M059J (cell line): Measurements from ENCODE around the gene WWOX. TPM values are rescaled to one million over a fixed set of nuclear protein-coding genes. Genes with fewer than 3 reads are reported as not detected.

Experiments used
- DNase-seq: peaks from one replicate; pipeline ENCODE4 v3.0.0-alpha.2; 2012; ENCODE audit warnings: low read depth
- total RNA-seq: library from RNA; depleted of rRNA; stranded (reverse); fragments of >200 nt; shearing (Covaris generic); gene quantifications from 2 replicates; pipeline ENCODE4 v1.2.3, GENCODE V29; 2014

The WWOX gene
- total RNA-seq, 1 experiment from 2014 or later = 13.7 TPM

- no peak for DNase-seq
Observed at GRCh38 chr16:78271981-78272380, 172.5 kb downstream of the WWOX start.

GRCh38 chr16:78274771-78275170, 175.3 kb downstream of the WWOX start:
- no peak for DNase-seq

DNA sequence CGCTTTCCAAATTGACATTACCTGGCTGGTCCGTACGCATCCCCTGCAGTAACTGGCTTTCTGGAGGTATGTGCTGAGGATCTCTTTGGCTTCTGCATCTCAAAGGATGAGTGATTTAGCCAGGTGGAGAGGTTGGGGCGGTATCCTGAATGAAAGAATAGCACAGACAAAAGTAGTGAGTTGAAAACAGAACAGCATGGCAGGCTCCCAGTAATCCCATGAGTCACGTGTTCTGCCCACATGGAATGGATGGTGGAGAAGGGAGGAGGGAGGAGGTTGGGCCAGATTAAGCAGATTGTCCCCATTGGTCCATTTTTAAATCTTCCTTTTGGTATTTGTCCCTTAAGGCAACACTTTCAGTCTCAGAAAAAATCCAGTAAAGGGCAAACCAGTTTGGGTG, 176.0 kb downstream of the WWOX start:
- DNase-seq = no peak

- DNase-seq = no peak
Observed at GRCh38 chr16:78277321-78278055, 178.0 kb downstream of the WWOX start.

DNA sequence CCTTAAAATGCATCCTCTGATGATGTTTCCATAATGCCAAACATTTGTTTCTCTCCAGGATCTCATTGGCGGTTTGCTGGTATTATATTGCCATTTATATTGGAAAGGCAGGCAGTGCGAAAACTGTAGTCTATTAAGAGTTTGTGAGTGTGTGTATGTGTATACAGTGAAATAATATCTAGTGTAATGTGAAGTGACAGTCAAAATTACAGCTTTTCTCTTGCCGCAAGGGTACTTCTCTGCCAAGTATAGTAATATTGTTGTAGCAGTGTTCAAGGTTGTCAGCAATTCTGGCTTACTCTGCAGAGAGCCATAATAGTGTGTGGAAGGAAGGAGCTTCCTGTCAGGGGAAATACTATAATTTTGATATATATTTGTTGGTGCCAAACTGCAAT, 178.6 kb downstream of the WWOX start:
- no peak for DNase-seq

GRCh38 chr16:78281115-78281514, 181.7 kb downstream of the WWOX start:
- no peak for DNase-seq

- DNase-seq = no peak
Observed at GRCh38 chr16:78283548-78284251, 184.2 kb downstream of the WWOX start.

- DNase-seq = no peak
Observed at GRCh38 chr16:78284326-78284725, 184.9 kb downstream of the WWOX start.

GRCh38 chr16:78284957-78285434, 185.5 kb downstream of the WWOX start:
- DNase-seq = no peak

DNA sequence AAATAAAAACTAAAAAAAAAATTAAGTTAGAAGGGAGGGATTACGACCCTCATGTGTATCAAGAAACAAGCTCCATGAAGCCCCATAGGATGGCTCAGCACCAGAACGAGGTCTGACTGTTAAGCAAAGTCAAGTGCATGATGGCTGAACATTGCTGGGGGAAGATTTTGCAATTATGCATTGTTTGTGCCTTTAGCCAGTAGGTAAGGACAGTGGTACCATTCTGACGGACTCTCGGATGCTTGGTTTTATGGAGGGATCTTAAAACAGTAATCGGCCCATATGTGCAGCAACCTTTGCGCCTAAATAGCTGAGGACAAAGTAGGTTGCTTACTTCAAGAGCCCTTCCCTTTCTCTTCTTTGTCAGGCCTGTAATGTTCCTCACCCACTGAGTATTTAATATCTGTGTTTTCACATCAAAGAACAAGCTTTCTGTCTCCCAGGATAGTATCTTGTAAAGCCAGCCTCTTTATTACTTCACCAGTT, 186.0 kb downstream of the WWOX start:
- DNase-seq = no peak

GRCh38 chr16:78286065-78286464, 186.6 kb downstream of the WWOX start:
- no peak for DNase-seq

DNA sequence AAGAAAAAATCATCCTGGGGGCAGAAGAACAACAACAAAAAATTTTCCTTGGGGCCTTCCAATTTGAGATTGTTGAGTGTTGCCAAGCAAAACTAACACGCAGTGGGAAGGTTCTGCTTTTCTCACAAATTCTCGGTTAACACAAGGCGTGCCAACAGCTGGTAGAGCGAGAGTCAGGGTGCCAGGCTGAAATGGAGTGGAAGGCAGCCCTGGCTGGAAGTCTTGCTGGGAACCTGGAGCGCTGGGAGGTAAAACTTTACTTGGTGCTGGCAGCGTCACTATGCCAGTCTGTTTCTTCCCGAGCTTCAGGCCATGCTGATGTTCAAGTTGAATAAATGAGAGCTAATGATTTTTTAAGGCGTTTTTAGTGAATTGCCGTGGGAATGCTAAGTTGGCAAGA, 189.4 kb downstream of the WWOX start:
- DNase-seq = no peak

GRCh38 chr16:78289373-78289772, 189.9 kb downstream of the WWOX start:
- DNase-seq = no peak

GRCh38 chr16:78289844-78290277, 190.4 kb downstream of the WWOX start:
- no peak for DNase-seq

DNA sequence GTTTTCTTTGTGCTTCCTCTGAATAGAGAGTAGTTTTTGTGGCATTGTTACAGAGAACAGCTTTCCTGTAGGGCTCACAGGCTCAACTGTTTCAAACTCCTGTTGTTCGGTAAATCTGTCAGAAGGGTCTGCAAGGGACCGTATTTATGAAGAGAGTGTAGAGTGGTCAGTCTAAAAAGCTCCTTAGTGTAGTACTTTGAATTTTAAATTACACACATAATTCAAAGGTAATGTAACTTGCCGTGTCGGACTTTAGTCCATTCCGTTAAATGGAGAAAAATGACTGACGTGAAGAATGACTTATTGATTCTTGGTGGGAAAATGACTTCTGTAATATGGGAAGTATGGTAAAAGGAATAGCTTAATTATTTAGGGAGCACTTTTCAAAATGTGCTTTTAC, 190.9 kb downstream of the WWOX start:
- DNase-seq = no peak

GRCh38 chr16:78290872-78291591, 191.6 kb downstream of the WWOX start:
- DNase-seq = no peak

DNA sequence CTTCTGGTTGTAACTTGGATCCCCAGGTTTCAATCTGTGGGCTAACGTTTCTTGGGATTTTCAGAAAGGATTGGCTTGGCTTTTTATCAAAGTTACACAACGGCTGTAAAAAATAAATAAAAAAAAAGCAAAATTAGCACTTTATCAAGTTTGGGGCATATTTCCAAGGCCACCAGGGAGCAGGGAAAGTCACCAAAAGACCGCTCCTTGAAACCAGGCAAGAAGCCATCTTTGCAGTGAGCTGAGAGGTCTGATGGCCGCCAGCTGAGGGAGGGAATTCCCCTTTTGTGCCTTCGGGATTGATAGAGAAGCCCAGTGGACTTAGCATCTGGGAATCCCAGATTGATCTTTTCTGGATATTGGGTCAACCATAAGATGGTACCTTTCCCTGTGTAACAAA, 192.2 kb downstream of the WWOX start:
- DNase-seq = no peak

GRCh38 chr16:78292086-78292843, 192.8 kb downstream of the WWOX start:
- no peak for DNase-seq

DNA sequence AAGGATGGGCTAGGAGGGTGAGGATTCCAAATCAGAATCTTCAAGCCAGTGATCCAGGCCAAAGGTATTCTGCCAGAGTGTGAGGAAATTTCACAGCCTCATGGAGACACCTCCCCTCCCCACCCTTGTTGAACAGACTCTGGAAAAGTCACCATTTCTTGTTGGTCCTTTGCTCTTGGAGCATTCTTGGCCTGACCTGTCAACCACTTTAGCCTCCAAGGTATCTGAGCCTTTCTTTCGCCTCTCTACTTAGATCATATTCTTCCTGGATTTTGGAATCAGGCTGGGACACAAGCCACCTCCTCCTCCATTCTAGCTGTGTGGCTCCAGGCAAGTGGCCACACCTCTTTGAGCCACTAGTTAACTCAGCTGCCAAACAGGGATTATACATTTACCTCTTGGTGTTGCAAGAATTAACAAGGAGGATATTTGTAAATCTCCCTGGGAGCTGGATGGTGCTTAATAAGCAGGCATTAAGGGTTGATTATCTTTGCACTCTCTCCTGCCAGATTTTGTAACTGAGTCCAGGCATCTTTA, 193.5 kb downstream of the WWOX start:
- no peak for DNase-seq

GRCh38 chr16:78294538-78295225, 195.2 kb downstream of the WWOX start:
- DNase-seq = no peak
